CD4-positive, alpha-beta memory T cell (primary cell): ENCODE data around the gene ADGRB3. TPM values are rescaled to one million over a fixed set of nuclear protein-coding genes. Genes with fewer than 3 reads are reported as not detected.

Source experiments
- CTCF ChIA-PET: fragments of 350-600 bp; sonication (Branson Sonifier 250); formaldehyde crosslinking; loops from one replicate; lab custom pipeline; 2021; ENCODE audit warnings: inconsistent platforms; ENCODE audit not compliant: partially characterized antibody; lab: Charles Lee
- POLR2A ChIA-PET: fragments of 350-600 bp; sonication (Branson Sonifier 250); formaldehyde crosslinking; loops from one replicate; lab custom pipeline; 2021; ENCODE audit not compliant: partially characterized antibody; lab: Charles Lee
- DNase-seq, 5 donors: peaks; one replicate each; pipeline versions ENCODE4 v3.0.0 to v3.0.0-alpha.2; 2020 to 2022; ENCODE audit warnings: mixed read lengths in 1 of 5
- H3K27ac ChIP-seq: one replicate; pipeline ENCODE4 v1.7.0; 2013; ENCODE audit warnings: low read depth, low read length
- H3K27me3 ChIP-seq: 2 replicates; pipeline ENCODE4 v1.7.0; 2013; ENCODE audit warnings: mild to moderate bottlenecking, low read length, moderate library complexity; ENCODE audit not compliant: insufficient read depth
- H3K36me3 ChIP-seq: 2 replicates; pipeline ENCODE4 v1.7.0; 2013; ENCODE audit warnings: mild to moderate bottlenecking, low read length, moderate library complexity; ENCODE audit not compliant: insufficient read depth
- H3K4me1 ChIP-seq: 2 replicates; pipeline ENCODE4 v1.7.0; 2013; ENCODE audit warnings: mild to moderate bottlenecking, low read length, moderate library complexity; ENCODE audit not compliant: insufficient read depth
- H3K4me3 ChIP-seq, 2 donors: one replicate each; pipeline ENCODE4 v1.7.0; 2013; ENCODE audit warnings: low read length in 2 of 2, mild to moderate bottlenecking in 1 of 2
- H3K9me3 ChIP-seq, 2 donors: one replicate each; pipeline ENCODE4 v1.7.0; 2013; ENCODE audit warnings: low read length in 2 of 2, control low read depth in 1 of 2; ENCODE audit not compliant: control insufficient read depth in 1 of 2
- H3K27ac Mint-ChIP-seq, 7 donors: one replicate each; pipeline ENCODE4 v1.8.0; 2020 to 2021; ENCODE audit warnings: mixed read lengths in 7 of 7, mild to moderate bottlenecking in 6 of 7, inconsistent platforms in 3 of 7, moderate library complexity in 3 of 7
- H3K27me3 Mint-ChIP-seq, 2 donors: one replicate each; pipeline ENCODE4 v1.8.0; 2020 to 2021; ENCODE audit warnings: mixed read lengths in 2 of 2
- H3K36me3 Mint-ChIP-seq, 2 donors: one replicate each; pipeline ENCODE4 v1.8.0; 2020 to 2021; ENCODE audit warnings: mixed read lengths in 2 of 2, inconsistent platforms in 1 of 2, mild to moderate bottlenecking in 1 of 2
- H3K4me1 Mint-ChIP-seq, 4 donors: one replicate each; pipeline ENCODE4 v1.8.0; 2020 to 2021; ENCODE audit warnings: mixed read lengths in 4 of 4, mild to moderate bottlenecking in 1 of 4
- H3K4me3 Mint-ChIP-seq, 8 donors: one replicate each; pipeline ENCODE4 v1.8.0; 2020 to 2021; ENCODE audit warnings: mixed read lengths in 8 of 8, mild to moderate bottlenecking in 7 of 8, moderate library complexity in 6 of 8, inconsistent platforms in 3 of 8
- H3K9me3 Mint-ChIP-seq, 8 donors: one replicate each; pipeline ENCODE4 v1.8.0; 2020 to 2021; ENCODE audit warnings: mixed read lengths in 8 of 8, mild to moderate bottlenecking in 5 of 8, inconsistent platforms in 3 of 8, moderate library complexity in 1 of 8
- intact Hi-C: fragments of 100-400 bp; cut with micrococcal nuclease; formaldehyde crosslinking; loops from one replicate; pipeline ENCODE4 v1.15.1; 2023
- polyA plus RNA-seq, 2 donors: library from polyadenylated mRNA; unstranded; fragments of 300-500 nt; fragmentation: Illumina TruSeq; gene quantifications; one replicate each; pipeline ENCODE4 v1.2.3, GENCODE V29; 2021
- total RNA-seq, 2 experiments: library from RNA; stranded (reverse); gene quantifications; one replicate each; pipeline ENCODE4 v1.2.3, GENCODE V29; 2021

The ADGRB3 gene
- total and polyA plus RNA-seq, 4 experiments from 2014 or later = not detected

DNA sequence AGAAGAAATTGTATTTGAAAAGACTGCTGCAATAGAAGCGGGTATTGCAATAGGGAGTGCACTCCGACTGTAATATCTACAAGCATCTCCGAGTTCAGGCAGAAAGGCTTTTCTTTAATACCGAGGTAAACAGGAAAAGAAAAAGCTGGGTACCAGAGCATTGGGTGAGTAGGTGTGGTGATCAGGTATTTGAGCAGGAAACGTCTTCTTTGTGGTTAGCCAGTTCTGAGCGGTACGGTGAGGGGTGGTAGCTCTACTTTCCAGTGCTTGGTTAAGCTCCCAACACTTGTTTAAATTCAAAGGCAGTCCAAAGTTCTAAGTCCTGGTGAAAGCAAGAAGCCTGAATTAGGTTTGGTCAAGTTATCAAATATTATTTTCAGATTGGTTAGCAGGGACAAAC, 757.7 kb downstream of the ADGRB3 start:
- Histone ChIP-seq H3K4me3 (no peak overlapping the region), H3K27ac (no peak overlapping the region), H3K4me1 (no peaks in the 10 kb centered on the region), H3K36me3 (no peaks in the 10 kb centered on the region), H3K27me3 (no peaks in the 10 kb centered on the region), H3K9me3 (no peaks in the 10 kb centered on the region)
- peaks cover 0 to 8% (median 0%) of the 10 kb centered on the region in 8 donors for H3K9me3 Mint-ChIP-seq
- POLR2A ChIA-PET = no interaction called here
- CTCF ChIA-PET = no interaction called here
- H3K27ac Mint-ChIP-seq = peak overlapping the region in 2 of 7 donors; percentile 12 to 24
- peak in 2 of 5 donors; percentile 6 to 11 for DNase-seq
- H3K27me3 Mint-ChIP-seq = no peaks in the 10 kb centered on the region
- intact Hi-C loops = no loop called here
- peak overlapping the region in 3 of 8 donors; percentile 2 to 41 (median 12) for H3K4me3 Mint-ChIP-seq
- peaks cover 0 to 5% (median 0%) of the 10 kb centered on the region in 4 donors for H3K4me1 Mint-ChIP-seq
- H3K36me3 Mint-ChIP-seq = no peaks in the 10 kb centered on the region

DNA sequence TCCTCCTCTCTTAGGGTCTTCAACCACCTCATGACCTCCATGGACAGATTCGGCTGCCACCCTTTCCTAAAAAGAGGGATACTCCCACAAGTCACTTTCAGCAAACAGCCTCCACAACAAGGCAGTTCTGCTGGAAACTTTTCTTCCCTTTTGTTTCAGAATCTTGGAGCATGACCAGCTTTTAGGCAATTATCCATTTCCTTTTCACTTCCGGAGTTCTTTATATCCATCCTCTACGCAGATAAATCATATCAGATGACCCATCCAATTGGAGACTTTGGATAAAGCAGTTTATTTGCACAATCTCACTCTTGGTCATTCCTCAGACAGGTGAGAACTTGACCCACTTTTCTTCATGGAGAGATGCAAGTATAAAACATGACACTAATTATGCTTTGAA, 763.2 kb downstream of the ADGRB3 start:
- Histone ChIP-seq H3K4me1 (no peaks in the 10 kb centered on the region), H3K9me3 (no peaks in the 10 kb centered on the region), H3K27me3 (no peaks in the 10 kb centered on the region), H3K36me3 (no peaks in the 10 kb centered on the region), H3K4me3 (no peak overlapping the region), H3K27ac (no peak overlapping the region)
- H3K27ac Mint-ChIP-seq = no peak overlapping the region
- no peaks in the 10 kb centered on the region for H3K27me3 Mint-ChIP-seq
- intact Hi-C loops = no loop called here
- ChIA-PET POLR2A (no interaction called here), CTCF (no interaction called here)
- H3K4me1 Mint-ChIP-seq = peaks cover 0 to 2% (median 0%) of the 10 kb centered on the region in 4 donors
- H3K36me3 Mint-ChIP-seq = no peaks in the 10 kb centered on the region
- no peak for DNase-seq
- H3K4me3 Mint-ChIP-seq = no peak overlapping the region
- peaks cover 0 to 2% (median 0%) of the 10 kb centered on the region in 8 donors for H3K9me3 Mint-ChIP-seq

GRCh38 chr6:69398729-69399128, 763.6 kb downstream of the ADGRB3 start:
- H3K27me3 ChIP-seq = no peaks in the 10 kb centered on the region
- H3K27ac ChIP-seq = no peak overlapping the region
- Mint-ChIP-seq H3K4me3 (no peak overlapping the region), H3K9me3 (peaks cover 0 to 2% (median 0%) of the 10 kb centered on the region in 8 donors), H3K36me3 (no peaks in the 10 kb centered on the region), H3K27me3 (no peaks in the 10 kb centered on the region), H3K4me1 (peaks cover 0 to 2% (median 0%) of the 10 kb centered on the region in 4 donors), H3K27ac (no peak overlapping the region)
- DNase-seq = no peak
- intact Hi-C loops = no loop called here
- H3K4me3 ChIP-seq = no peak overlapping the region
- no peaks in the 10 kb centered on the region for H3K9me3 ChIP-seq
- POLR2A ChIA-PET = no interaction called here
- no peaks in the 10 kb centered on the region for H3K36me3 ChIP-seq
- CTCF ChIA-PET = no interaction called here
- H3K4me1 ChIP-seq = no peaks in the 10 kb centered on the region

GRCh38 chr6:69408886-69409285, 773.8 kb downstream of the ADGRB3 start:
- peak in 1 of 5 donors; percentile 30 for DNase-seq

GRCh38 chr6:69416776-69417175, 781.7 kb downstream of the ADGRB3 start:
- H3K36me3 ChIP-seq = no peaks in the 10 kb centered on the region
- intact Hi-C loops = no loop called here
- no peak overlapping the region for H3K27ac ChIP-seq
- Mint-ChIP-seq H3K4me3 (no peak overlapping the region), H3K27me3 (no peaks in the 10 kb centered on the region), H3K27ac (no peak overlapping the region), H3K36me3 (no peaks in the 10 kb centered on the region), H3K4me1 (no peaks in the 10 kb centered on the region), H3K9me3 (peaks cover 0 to 3% (median 2%) of the 10 kb centered on the region in 8 donors)
- POLR2A ChIA-PET = no interaction called here
- H3K4me3 ChIP-seq = no peak overlapping the region
- CTCF ChIA-PET = no interaction called here
- no peaks in the 10 kb centered on the region for H3K27me3 ChIP-seq
- no peak for DNase-seq
- H3K9me3 ChIP-seq = no peaks in the 10 kb centered on the region
- H3K4me1 ChIP-seq = no peaks in the 10 kb centered on the region

More at GRCh38 chr6:69408886-69409285, 773.8 kb downstream of the ADGRB3 start:
- Histone ChIP-seq H3K27me3 (no peaks in the 10 kb centered on the region), H3K4me1 (no peaks in the 10 kb centered on the region), H3K27ac (no peak overlapping the region), H3K9me3 (no peaks in the 10 kb centered on the region), H3K4me3 (no peak overlapping the region), H3K36me3 (no peaks in the 10 kb centered on the region)
- intact Hi-C loops = no loop called here
- Mint-ChIP-seq H3K27me3 (peaks cover 0 to 2% of the 10 kb centered on the region in 2 donors), H3K4me3 (no peak overlapping the region), H3K27ac (peak overlapping the region in 1 of 7 donors; percentile 36), H3K36me3 (no peaks in the 10 kb centered on the region), H3K4me1 (no peaks in the 10 kb centered on the region), H3K9me3 (peaks cover 3 to 26% (median 17%) of the 10 kb centered on the region in 8 donors)
- CTCF ChIA-PET = no interaction called here
- POLR2A ChIA-PET = no interaction called here

GRCh38 chr6:69421269-69421668, 786.2 kb downstream of the ADGRB3 start:
- no peak overlapping the region for H3K27ac Mint-ChIP-seq
- H3K4me3 Mint-ChIP-seq = no peak overlapping the region
- DNase-seq = no peak
- CTCF ChIA-PET = no interaction called here
- H3K27me3 ChIP-seq = no peaks in the 10 kb centered on the region
- no peaks in the 10 kb centered on the region for H3K4me1 ChIP-seq
- H3K9me3 ChIP-seq = no peaks in the 10 kb centered on the region
- no peaks in the 10 kb centered on the region for H3K4me1 Mint-ChIP-seq
- intact Hi-C loops = no loop called here
- POLR2A ChIA-PET = no interaction called here
- H3K4me3 ChIP-seq = no peak overlapping the region
- no peak overlapping the region for H3K27ac ChIP-seq
- H3K36me3 ChIP-seq = no peaks in the 10 kb centered on the region
- H3K36me3 Mint-ChIP-seq = no peaks in the 10 kb centered on the region
- H3K27me3 Mint-ChIP-seq = peaks cover 0 to 2% of the 10 kb centered on the region in 2 donors
- H3K9me3 Mint-ChIP-seq = peaks cover 0 to 6% (median 2%) of the 10 kb centered on the region in 8 donors

DNA sequence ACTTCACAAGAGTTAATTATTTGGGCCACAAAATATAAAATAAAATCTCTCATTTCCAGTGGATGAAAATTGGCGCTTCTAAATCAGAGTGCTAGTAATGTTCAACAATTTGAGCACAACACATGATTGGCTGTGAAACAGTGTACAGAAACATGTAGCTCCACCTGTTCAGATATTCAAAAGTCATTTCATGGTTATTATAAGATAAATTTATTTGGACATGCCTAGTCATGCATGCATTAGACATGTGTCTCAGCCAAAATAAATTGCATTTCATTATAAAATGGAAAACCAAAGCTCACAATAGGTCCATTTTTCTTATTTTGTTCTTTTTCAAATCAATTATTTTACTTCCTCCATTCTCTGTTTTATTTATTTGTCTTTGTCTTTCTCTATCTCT, 786.9 kb downstream of the ADGRB3 start:
- Histone ChIP-seq H3K9me3 (no peaks in the 10 kb centered on the region), H3K36me3 (no peaks in the 10 kb centered on the region), H3K4me1 (no peaks in the 10 kb centered on the region), H3K27me3 (no peaks in the 10 kb centered on the region), H3K27ac (no peak overlapping the region), H3K4me3 (no peak overlapping the region)
- intact Hi-C loops = no loop called here
- H3K36me3 Mint-ChIP-seq = no peaks in the 10 kb centered on the region
- no peaks in the 10 kb centered on the region for H3K4me1 Mint-ChIP-seq
- POLR2A ChIA-PET = no interaction called here
- no peak overlapping the region for H3K4me3 Mint-ChIP-seq
- CTCF ChIA-PET = no interaction called here
- H3K27me3 Mint-ChIP-seq = peaks cover 0 to 2% of the 10 kb centered on the region in 2 donors
- peaks cover 0 to 6% (median 2%) of the 10 kb centered on the region in 8 donors for H3K9me3 Mint-ChIP-seq
- no peak for DNase-seq
- H3K27ac Mint-ChIP-seq = no peak overlapping the region

GRCh38 chr6:69422475-69422874, 787.4 kb downstream of the ADGRB3 start:
- no peak overlapping the region for H3K27ac Mint-ChIP-seq
- no peak overlapping the region for H3K4me3 Mint-ChIP-seq
- peaks cover 0 to 6% (median 2%) of the 10 kb centered on the region in 8 donors for H3K9me3 Mint-ChIP-seq
- H3K4me1 ChIP-seq = no peaks in the 10 kb centered on the region
- no peak overlapping the region for H3K4me3 ChIP-seq
- no peak overlapping the region for H3K27ac ChIP-seq
- intact Hi-C loops = no loop called here
- no peaks in the 10 kb centered on the region for H3K36me3 Mint-ChIP-seq
- DNase-seq = no peak
- H3K9me3 ChIP-seq = no peaks in the 10 kb centered on the region
- ChIA-PET CTCF (no interaction called here), POLR2A (no interaction called here)
- H3K27me3 ChIP-seq = no peaks in the 10 kb centered on the region
- H3K27me3 Mint-ChIP-seq = peaks cover 0 to 2% of the 10 kb centered on the region in 2 donors
- H3K36me3 ChIP-seq = no peaks in the 10 kb centered on the region
- no peaks in the 10 kb centered on the region for H3K4me1 Mint-ChIP-seq
